Activated CD4-positive, alpha-beta T cell treated with anti-CD3 and anti-CD28 coated beads, Interleukin-2, amount 50 U/mL, for 16 hours (primary cell): Measurements from ENCODE around the gene RLF.
A peak's percentile ranks its signal among the peaks of the same experiment; 100 is the strongest.

ENCODE experiments used
- DNase-seq: peaks from one replicate; pipeline ENCODE4 v3.0.0-alpha.2; 2020

Gene RLF, protein sequence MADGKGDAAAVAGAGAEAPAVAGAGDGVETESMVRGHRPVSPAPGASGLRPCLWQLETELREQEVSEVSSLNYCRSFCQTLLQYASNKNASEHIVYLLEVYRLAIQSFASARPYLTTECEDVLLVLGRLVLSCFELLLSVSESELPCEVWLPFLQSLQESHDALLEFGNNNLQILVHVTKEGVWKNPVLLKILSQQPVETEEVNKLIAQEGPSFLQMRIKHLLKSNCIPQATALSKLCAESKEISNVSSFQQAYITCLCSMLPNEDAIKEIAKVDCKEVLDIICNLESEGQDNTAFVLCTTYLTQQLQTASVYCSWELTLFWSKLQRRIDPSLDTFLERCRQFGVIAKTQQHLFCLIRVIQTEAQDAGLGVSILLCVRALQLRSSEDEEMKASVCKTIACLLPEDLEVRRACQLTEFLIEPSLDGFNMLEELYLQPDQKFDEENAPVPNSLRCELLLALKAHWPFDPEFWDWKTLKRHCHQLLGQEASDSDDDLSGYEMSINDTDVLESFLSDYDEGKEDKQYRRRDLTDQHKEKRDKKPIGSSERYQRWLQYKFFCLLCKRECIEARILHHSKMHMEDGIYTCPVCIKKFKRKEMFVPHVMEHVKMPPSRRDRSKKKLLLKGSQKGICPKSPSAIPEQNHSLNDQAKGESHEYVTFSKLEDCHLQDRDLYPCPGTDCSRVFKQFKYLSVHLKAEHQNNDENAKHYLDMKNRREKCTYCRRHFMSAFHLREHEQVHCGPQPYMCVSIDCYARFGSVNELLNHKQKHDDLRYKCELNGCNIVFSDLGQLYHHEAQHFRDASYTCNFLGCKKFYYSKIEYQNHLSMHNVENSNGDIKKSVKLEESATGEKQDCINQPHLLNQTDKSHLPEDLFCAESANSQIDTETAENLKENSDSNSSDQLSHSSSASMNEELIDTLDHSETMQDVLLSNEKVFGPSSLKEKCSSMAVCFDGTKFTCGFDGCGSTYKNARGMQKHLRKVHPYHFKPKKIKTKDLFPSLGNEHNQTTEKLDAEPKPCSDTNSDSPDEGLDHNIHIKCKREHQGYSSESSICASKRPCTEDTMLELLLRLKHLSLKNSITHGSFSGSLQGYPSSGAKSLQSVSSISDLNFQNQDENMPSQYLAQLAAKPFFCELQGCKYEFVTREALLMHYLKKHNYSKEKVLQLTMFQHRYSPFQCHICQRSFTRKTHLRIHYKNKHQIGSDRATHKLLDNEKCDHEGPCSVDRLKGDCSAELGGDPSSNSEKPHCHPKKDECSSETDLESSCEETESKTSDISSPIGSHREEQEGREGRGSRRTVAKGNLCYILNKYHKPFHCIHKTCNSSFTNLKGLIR (N-terminal part only)

DNA sequence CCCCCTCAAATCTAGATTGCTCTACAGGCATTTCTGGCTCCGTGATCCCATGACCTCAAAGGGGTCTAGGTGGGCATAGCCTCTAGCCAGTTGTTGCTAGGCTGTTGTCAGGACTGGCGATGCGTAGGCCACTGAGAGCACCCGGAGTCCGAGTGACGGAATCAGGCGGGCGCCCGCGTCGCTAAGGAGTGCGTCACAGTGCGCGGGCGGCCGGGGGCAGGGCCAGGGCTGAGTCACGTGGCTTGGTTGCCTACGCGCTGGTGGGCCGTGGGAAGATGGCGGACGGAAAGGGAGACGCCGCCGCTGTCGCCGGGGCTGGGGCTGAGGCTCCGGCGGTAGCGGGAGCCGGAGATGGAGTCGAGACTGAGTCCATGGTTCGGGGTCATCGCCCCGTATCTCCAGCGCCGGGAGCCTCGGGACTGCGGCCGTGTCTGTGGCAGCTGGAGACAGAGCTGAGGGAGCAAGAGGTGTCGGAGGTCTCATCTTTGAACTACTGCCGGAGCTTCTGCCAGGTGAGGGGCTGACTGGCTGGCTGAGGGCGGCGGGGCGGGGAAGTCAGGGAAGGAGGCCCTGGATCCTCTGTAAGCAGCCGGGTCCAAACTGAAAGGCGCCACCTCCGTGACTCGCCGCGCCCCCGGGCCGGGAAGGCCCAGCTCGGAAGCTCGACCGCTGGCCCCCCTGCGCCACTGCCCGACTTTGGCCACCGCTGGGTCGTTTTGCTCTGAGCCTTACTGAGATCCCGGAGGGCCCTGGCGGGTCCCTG, at the start of gene RLF:
RLF (plus strand) TSS at position 263 of the 763 bp plus-strand sequence; CDS start at position 276, 13 bp downstream.
- peak; percentile 97 for DNase-seq

DNA sequence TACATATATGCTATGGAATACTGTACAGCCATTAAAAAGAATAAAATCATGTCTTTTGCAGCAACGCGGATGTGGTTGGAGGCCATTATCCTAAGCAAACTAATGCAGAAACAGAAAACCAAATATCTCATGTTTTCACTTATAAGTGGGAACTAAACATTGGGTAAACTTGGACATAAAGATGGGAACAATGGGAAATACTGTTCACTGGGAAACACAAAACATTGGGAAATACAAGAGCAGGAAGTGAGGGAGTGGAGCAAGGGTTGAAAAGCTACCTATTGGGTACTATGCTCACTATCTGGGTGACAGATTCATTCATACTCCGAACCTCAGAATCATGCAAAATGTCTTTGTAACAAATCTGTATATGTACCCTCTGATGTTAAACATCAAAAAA, 46.8 kb upstream of the RLF start:
- DNase-seq, result no peak

DNA sequence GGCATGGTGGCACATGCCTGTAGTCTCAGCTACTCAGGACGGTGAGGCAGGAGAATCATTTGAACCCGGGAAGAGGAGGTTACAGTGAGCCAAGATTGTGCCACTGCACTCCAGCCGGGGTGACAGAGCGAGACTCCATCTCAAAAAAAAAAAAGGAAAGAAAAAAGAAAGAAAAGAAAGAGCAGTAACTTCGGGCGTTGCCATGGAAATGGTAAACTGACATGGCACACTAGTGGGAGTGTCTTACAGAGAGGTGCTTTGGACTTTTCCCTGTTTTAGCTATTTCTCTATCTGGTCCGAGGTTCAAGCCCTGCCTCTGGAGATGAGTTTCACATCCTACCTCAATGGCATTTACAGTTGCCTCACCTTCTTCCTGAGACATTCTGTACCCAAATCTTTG, 41.1 kb upstream of the RLF start:
- no peak for DNase-seq

DNA sequence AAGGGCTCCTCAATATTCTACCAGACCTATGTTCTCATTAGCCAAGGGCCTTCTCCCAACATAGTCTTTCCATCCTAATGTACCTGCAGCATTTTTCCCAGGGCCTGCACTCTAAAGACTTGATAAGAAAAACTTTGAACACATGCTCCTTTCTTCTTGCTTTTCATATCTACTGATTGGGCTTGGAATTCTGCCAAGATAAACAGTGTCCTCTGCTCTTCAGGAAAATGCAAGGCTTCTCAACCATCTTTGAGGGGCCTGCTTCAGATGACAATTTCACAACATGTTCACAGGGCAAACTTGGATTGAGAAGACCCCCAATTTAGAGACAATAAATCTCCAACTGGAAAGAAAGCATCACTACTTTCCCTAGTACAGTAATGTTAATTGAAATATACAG, 38.3 kb upstream of the RLF start:
- DNase-seq, result no peak

DNA sequence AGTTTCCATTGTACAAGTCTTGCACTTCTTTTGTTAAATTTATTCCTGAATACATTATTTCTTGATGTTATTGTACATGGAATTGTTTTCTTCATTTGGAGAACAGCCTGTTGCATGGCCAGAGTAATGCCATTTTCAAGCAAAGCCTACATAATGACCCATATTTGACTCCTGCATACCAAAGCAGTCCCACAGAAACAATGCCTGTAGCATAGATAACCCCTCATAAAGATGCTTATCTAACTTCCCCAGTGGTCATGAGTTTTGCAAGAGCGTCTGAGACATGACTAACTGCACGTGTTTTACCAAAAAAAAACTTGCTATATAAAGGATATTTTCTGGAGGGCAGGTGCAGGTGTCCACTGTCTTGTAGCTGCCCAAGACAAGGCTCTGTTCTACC, 30.3 kb upstream of the RLF start:
- DNase-seq, result no peak

DNA sequence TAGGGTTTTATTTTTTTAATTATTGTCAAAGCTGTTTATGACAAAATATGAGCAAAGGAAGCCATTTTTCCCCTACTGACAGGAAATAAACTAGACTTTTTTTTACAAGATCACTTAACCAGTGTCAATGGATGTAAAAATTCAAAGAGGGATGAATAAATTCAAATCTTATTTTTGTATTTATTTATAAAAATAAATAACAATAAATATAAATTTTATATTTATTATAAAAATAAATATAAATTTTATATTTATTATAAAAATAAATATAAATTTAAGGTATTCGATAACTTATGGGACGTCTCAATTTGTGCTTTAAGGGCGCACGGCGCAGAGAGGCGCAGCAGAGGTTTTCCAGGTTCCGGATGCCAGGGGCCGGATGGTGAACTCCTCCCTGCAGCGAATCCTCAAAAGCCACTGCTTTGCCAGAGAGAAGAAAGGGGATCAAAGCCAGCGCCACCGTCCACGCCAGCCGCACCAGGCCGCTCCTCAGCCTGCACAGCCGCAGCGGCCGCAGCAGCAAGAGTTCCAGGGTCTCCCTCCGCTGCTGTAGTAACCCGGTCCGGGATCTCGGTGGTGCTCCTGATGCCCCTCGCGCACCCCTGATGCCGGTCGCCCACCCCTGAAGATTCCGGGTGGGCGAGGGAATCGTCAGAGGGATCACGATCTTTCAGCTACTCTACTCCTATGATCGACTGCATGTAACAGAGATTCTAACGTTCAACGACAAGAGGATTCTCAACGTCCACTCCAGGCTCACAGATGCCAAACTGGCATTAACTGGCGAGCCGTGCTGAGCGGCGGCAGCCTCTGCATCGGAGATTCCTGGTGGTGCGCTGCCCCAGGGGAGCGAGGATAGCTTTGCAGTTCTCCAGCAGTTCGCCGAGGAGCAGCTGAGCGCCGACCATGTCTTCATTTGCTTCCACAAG, 28.5 kb upstream of the RLF start:
- no peak for DNase-seq

DNA sequence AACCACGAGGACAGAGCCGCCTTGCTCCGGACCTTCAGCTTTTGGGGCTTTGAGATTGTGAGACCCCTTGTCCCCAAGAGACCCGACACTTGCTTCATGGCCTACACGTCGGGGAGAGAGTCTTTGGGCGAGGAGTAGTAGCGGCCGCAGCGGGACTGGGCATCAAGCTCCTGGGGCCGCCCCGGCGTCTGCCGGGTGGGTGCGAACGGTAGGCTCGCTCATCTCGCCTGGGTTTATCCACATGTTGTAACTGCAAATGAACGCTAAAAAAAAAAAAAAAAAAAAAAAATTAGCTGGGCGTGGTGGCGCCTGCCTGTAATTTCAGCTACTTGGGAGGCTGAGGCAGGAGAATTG, 27.9 kb upstream of the RLF start:
- DNase-seq, result no peak

DNA sequence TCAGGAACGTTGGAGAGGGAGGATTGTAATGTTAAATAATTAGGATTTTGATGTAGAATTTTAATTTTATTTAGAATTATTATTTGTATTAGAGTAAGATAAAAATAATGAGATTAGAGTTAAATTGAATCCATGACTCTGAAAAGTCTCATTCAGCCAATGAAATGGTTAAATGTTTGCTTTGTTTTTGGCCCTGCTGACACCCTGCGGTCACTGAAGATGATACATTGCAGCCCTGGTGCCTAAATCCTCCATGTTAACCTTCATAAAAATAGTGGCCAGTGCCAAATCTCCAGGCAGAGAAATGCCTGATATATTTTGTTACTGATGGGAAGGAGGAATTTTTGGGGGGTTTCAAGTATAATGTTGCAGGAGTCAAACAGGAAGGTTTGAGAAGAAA, 27.3 kb upstream of the RLF start:
- DNase-seq, result no peak

DNA sequence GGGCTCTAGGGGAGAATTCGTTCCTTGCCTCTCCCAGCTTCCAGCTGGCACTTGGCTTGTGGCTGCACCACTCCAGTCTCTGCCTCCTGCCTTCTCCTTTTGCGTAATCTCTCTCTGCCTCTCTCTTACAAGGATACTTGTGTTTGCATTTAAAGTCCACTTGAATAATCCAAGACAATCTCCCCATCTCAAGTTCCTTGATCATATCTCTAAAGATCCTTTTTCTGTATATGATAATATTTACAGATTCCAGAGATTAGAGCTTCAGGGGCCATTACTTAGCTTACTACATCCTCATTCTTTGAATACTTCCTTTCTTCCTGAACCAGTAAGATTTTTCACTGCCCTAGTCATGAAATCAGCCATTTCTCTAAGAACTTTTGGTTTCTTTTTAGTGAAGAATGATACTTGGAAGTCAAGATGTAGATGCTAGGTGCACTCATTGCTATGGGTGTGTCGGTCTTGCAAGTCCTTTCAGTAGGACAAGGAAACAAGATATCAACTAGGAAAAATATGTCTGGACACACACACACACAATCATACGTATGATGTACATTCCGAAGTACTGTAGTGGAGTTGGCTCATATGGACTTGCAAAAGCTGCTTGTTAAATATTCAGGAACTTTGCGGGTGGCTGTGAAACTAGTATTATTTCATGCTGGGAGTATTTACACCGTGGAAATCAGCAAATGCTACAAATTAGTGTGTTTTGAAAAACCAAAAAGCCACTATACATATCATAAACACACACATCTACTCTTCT, 20.8 kb upstream of the RLF start:
- DNase-seq, result no peak

DNA sequence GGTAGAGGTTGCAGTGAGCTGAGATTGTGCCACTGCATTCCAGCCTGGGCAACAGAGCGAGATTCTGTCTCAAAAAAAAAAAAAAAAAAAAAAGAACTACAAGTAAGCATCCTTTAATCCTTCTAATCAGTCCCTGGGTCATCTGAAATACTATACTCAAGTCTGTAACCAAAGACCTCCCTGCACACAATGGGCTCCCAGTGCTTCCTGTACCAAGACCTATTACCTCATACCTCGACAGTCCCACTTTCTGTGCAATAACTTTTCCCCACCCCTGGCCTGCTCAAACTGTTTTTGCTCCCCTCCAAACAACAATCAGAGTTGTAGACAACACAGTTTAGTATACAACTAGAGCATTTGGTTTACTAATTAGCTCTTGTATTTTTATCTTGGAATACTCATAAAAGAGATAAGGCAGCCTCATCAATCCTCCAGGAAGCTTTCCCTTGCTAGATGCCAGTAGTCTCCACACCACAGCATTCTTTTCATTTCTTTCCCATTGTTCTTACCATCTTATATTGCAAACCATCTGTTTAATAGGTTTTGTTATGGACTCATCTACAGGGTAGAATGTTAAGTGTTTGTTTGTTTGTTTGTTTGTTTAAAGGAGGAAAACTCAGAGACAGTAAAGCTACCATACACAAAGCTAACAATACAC, 19.2 kb upstream of the RLF start:
- no peak for DNase-seq

DNA sequence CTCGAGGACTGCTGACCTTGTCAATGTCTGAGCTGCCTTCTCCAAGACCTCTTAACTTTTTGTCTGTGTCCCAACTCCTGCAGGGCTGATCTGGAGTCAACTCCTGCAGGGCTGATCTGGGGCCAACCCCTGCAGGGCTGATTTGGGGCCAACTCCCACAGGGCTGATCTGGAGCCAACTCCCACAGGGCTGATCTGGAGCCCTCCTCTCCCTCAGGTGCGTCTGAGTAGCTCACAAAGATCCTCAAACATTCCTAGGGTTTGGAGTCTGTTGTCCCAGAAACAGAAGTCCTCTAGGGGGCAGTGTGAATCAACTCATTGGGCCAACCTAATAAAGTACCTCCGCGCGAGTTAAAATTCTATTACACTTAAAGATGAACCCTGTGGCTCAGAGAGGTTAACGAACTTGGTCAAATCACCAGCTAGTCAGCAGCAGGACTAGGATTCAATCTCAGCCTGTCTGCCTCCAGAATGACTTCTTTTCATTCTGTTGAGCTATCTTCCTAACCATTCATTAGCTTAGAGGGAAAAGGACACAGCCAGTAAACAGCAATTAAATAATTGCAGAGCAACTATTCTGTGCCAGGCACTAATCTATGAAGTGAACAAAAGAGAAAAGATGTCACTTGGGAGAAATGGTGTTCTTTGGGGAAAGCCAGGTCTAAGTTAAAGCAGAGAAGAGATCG, 17.2 kb upstream of the RLF start:
- DNase-seq, result peak; percentile 71

DNA sequence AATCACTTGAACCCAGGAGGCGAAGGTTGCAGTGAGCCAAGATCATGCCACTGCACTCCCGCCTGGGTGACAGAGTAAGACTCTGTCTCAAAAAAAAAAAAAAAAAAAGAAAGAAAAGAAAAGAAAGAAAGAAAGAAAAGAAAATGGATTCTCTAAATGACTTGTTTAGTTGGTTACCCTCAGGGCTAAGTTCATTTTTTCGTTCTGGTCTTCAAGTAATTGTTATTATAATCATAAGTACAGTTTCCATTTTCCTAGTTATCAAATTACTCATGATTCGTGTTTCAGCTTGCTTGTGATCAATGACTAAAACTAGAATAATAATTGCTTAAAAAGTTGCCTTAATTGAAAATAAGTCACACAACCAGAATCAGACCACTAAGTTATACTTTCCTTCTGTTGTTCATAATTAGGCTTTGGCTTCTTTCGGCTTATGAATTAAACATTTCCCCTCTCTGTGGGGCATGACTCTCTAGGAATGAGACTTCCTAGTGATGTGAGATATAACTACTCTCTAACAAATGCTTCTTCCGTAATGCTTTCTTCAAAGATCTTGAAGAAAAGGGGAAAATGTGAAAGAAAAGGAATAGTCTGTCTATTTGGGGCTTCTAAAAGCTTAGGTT, 9.6 kb upstream of the RLF start:
- DNase-seq, result peak; percentile 18

DNA sequence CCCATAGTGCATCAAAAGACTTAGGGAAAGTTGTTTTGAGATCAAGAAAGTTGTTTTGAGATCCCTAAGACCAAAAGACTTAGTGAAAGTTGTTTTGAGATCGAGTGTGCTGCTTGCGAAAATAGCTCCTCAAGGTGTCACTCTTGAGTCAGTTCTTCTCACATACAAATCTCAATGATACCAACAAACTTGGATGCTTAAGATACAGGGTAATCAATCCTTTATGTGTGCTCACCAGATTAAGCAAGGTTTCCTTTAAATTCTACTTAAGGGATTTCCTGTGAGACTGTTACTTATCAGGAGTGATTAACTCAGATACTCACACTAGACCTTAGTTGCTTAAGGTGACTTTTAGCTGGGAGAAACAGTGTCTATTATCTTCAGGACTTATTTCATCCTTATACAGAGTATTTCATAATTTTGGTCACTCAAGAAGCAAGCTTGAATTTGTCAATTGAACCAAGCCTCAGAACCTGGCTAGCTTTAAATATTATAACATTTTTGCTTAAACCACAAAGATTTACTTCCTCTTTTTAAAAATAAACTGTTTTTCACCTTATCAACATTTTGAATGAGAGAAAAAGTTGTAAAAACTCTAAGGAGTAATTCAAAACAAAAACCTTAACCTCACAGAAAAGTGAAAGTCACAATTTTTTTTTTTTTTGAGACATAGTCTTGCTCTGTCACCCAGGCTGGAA, 8.0 kb upstream of the RLF start:
- DNase-seq, result peak; percentile 68

DNA sequence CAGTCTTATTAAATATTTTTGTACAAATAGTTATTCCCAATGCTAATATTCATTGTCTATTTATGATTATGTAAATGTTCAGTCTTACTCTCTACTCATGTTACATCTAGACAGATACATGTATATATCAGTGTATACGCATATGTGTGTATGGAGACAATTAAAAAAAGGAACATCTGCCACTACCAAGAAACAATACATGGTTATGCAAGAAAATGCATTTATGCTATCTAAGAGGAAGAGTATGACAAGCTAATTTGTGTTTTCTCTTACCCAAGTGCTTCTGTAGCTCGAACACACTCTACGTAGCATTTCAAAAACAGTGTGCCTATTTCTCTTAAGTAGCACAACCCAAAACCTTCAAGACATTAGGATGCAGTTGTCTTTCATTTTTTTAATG, 6.1 kb upstream of the RLF start:
- DNase-seq, result no peak

DNA sequence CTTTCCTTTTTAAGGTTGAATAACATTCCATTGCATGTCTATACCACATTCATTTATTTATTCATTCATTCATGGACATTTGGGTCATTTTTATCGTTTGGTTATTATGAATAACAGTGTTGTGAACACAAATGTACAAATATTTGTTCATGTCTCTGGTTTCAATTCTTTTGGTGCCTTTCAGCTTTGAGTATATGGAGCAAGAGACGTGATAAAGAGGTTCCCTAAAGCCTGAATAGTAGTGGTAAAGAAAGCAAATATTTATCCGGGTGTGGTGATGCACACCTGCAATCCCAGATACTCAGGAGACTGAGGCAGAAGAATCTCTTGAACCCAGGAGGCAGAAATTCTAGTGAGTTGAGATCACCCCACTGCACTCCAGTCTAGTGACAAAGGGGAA, 5.3 kb upstream of the RLF start:
- no peak for DNase-seq

DNA sequence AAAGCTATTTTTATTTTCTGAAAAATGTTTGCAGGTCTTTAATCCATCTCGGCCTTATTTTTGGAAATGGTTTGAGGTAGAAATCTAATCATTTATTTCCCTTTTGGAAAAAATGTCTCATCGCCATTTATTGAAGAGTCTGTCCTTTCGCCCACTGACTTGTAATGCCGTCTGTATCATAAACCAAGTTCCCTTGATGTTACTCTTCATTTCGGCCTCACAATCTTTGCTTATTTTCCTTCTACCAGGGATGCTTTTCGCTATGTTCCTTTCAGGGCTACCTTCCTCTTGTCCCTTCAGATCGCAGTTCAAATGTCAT, 422 bp upstream of the RLF start:
- no peak for DNase-seq

DNA sequence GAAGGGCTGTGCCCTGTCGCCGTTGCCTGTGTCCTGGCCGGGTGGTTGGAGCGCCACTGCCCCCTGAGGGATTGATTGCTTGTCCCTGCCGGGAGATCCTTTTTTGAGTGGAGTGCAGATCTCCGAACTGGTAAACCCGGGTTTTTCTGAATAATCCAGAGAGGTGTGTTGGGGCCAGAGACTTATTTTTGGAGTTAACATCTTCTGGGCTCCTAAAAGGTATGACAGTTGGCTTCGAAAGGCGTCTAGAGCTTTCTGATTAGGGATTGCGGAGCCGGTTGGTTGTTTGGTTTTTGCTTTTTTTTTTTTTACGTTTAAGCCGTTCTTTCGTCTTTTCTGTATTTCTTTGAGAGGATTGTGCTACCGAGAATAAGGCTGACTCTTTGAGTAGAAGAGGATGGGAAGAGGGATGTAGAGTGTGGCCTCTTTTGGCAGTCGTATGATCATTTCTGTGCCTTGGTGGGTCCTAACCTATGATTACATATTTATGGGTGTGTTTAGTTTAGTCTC, 756 bp downstream of the RLF start:
- no peak for DNase-seq

DNA sequence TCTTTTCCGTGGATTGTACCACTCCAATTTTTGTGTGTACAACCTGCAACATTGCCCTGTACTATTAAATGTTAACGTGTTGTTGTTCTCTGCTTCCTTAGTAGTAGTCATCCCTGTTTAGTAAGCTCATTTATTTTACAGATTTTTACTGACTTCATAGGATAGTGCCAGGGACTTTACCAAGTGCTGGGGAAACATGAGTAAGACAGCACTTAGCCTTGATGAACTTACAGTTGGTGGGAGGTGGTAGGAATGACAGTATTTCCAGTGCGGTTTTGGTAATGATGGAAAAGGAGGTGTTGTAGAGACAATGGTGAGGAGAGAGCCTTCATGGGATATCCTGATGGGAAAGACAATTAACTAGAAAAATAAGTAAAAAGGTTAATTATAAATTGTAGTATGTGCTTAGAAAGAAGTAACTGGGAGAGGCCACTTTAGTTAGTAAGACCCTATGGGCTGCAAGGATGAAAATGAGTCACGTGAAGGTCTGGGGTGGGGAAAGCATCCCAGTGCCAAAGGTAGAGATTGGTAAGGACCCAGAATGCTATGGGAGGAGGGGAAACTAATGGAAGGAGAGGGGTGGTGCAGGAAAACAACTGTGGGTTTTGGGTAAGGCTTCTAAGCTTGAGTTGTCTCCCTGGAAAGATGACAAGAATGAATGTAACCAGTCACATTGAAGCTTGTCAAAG, 1.7 kb downstream of the RLF start:
- DNase-seq, result peak; percentile 26
